ENCODE data around the gene SYTL1. TPM values are rescaled to one million over a fixed set of nuclear protein-coding genes. Genes with fewer than 3 reads are reported as not detected.
A peak's percentile ranks its signal among the peaks of the same experiment; 100 is the strongest.

Gene SYTL1
- total and polyA plus RNA-seq, 9 of the 15 experiments (the other 6 are each of a cell fraction or from before 2014, with no cell fraction given), result 0.04 to 9.3 (median 1.7) TPM

- TF ChIP-seq, protein P1, sequence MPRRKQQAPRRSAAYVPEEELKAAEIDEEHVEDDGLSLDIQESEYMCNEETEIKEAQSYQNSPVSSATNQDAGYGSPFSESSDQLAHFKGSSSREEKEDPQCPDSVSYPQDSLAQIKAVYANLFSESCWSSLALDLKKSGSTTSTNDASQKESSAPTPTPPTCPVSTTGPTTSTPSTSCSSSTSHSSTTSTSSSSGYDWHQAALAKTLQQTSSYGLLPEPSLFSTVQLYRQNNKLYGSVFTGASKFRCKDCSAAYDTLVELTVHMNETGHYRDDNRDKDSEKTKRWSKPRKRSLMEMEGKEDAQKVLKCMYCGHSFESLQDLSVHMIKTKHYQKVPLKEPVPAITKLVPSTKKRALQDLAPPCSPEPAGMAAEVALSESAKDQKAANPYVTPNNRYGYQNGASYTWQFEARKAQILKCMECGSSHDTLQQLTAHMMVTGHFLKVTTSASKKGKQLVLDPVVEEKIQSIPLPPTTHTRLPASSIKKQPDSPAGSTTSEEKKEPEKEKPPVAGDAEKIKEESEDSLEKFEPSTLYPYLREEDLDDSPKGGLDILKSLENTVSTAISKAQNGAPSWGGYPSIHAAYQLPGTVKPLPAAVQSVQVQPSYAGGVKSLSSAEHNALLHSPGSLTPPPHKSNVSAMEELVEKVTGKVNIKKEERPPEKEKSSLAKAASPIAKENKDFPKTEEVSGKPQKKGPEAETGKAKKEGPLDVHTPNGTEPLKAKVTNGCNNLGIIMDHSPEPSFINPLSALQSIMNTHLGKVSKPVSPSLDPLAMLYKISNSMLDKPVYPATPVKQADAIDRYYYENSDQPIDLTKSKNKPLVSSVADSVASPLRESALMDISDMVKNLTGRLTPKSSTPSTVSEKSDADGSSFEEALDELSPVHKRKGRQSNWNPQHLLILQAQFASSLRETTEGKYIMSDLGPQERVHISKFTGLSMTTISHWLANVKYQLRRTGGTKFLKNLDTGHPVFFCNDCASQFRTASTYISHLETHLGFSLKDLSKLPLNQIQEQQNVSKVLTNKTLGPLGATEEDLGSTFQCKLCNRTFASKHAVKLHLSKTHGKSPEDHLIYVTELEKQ (CRISPR knock-in tag; IDR thresholded peaks at IDR 0.05), result no peak
- TF ChIP-seq ZNF384 (IDR thresholded peaks at IDR 0.05; ENCODE audit: low read depth, low read length) (peak; percentile 58; the same call in 1 of the 2 replicates), TAL1 (IDR thresholded peaks at IDR 0.05) (no peak; the same call in 1 of the 2 replicates), RB1 (IDR thresholded peaks at IDR 0.05; ENCODE audit: low read depth) (peak; percentile 100), ZNF707 (CRISPR knock-in tag; conservative IDR thresholded peaks at IDR 0.05) (no peak), MAFK (IDR thresholded peaks at IDR 0.05; ENCODE audit: low read length) (no peak), NRF1 (conservative IDR thresholded peaks at IDR 0.05 in 1 of 2, IDR thresholded peaks at IDR 0.05 in 1 of 2) (peak; percentile 69 to 79), PHF8 (IDR thresholded peaks at IDR 0.05; ENCODE audit: borderline replicate concordance, low read length) (peak; percentile 99), POLR2B (IDR thresholded peaks at IDR 0.05; ENCODE audit: low read depth, partially characterized antibody) (peak; percentile 88), RBBP5 (IDR thresholded peaks at IDR 0.05; ENCODE audit: borderline replicate concordance, insufficient read depth, low read length, poor library complexity, severe bottlenecking) (peak; percentile 97), ARHGAP35 (IDR thresholded peaks at IDR 0.05; ENCODE audit: partially characterized antibody) (no peak), PML (IDR thresholded peaks at IDR 0.05; ENCODE audit: low read length) (no peak; the same call in 1 of the 2 replicates), ZNF57 (CRISPR knock-in tag; IDR thresholded peaks at IDR 0.05) (no peak), STAG1 (CRISPR knock-in tag; IDR thresholded peaks at IDR 0.05; ENCODE audit: borderline replicate concordance) (no peak), ZNF175 (CRISPR knock-in tag; IDR thresholded peaks at IDR 0.05; ENCODE audit: low read depth) (0 out of 2 replicates have a peak, but pooled peaks have one; percentile 66), POLR2AphosphoS2 (IDR thresholded peaks at IDR 0.05; ENCODE audit: low read length) (no peak), RBM39 (optimal IDR thresholded peaks at IDR 0.05; ENCODE audit: low read depth, low read length) (no peak), PYGO2 (tag; IDR thresholded peaks at IDR 0.05) (no peak), EP400 (IDR thresholded peaks at IDR 0.05) (peak; percentile 98)
- TF ChIP-seq, protein P2, sequence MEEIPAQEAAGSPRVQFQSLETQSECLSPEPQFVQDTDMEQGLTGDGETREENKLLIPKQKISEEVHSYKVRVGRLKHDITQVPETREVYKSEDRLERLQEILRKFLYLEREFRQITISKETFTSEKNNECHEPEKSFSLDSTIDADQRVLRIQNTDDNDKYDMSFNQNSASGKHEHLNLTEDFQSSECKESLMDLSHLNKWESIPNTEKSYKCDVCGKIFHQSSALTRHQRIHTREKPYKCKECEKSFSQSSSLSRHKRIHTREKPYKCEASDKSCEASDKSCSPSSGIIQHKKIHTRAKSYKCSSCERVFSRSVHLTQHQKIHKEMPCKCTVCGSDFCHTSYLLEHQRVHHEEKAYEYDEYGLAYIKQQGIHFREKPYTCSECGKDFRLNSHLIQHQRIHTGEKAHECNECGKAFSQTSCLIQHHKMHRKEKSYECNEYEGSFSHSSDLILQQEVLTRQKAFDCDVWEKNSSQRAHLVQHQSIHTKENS (CRISPR knock-in tag; IDR thresholded peaks at IDR 0.05), result no peak
- TF ChIP-seq, protein P3, sequence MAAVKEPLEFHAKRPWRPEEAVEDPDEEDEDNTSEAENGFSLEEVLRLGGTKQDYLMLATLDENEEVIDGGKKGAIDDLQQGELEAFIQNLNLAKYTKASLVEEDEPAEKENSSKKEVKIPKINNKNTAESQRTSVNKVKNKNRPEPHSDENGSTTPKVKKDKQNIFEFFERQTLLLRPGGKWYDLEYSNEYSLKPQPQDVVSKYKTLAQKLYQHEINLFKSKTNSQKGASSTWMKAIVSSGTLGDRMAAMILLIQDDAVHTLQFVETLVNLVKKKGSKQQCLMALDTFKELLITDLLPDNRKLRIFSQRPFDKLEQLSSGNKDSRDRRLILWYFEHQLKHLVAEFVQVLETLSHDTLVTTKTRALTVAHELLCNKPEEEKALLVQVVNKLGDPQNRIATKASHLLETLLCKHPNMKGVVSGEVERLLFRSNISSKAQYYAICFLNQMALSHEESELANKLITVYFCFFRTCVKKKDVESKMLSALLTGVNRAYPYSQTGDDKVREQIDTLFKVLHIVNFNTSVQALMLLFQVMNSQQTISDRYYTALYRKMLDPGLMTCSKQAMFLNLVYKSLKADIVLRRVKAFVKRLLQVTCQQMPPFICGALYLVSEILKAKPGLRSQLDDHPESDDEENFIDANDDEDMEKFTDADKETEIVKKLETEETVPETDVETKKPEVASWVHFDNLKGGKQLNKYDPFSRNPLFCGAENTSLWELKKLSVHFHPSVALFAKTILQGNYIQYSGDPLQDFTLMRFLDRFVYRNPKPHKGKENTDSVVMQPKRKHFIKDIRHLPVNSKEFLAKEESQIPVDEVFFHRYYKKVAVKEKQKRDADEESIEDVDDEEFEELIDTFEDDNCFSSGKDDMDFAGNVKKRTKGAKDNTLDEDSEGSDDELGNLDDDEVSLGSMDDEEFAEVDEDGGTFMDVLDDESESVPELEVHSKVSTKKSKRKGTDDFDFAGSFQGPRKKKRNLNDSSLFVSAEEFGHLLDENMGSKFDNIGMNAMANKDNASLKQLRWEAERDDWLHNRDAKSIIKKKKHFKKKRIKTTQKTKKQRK (IDR thresholded peaks at IDR 0.05; ENCODE audit: borderline replicate concordance, low read depth, low read length), result 0 out of 2 replicates have a peak, but pooled peaks have one; percentile 31
Measured at GRCh38 chr1:27321813-27322568, 19.8 kb upstream of the SYTL1 start, which contains the start of gene TMEM222 (continued).

Measured in K562 (cell line).